ENCODE data around the gene ASIP. TPM values are rescaled to one million over a fixed set of nuclear protein-coding genes. Genes with fewer than 3 reads are reported as not detected.
"Not testable (repeated sequence)": the region's sequence is repeated elsewhere in the genome, so short reads cannot be mapped to it uniquely, and the experiment has no call there.

Gene ASIP
- total RNA-seq, result not detected in 2 replicates

- Histone ChIP-seq H3K4me3 (ENCODE audit: low read depth, low read length) (no peak within 1 kb of the TSS), H3K27me3 (ENCODE audit: control insufficient read depth, insufficient read depth, low read length) (peaks cover 4% of the 10 kb centered on the region), H3K36me3 (ENCODE audit: control insufficient read depth, insufficient read depth, low read length) (no peaks in the 10 kb centered on the region)
- DNase-seq (ENCODE audit: low read depth) (no peak), FAIRE-seq (no peak)
- no peak for TF ChIP-seq CTCF (IDR thresholded peaks at IDR 0.05; ENCODE audit: insufficient read depth, low read length, severe bottlenecking)
Measured at GRCh38 chr20:34240693-34241615, at the start of gene ASIP. TSS of gene ASIP (plus strand) at chr20:34241423. CDS start at chr20:34260375, 18,952 bp downstream.

GRCh38 chr20:34193051-34193450 is 48.2 kb upstream of the ASIP start:
- DNase-seq (ENCODE audit: low read depth) (no peak), FAIRE-seq (no peak)
- Histone ChIP-seq H3K36me3 (ENCODE audit: control insufficient read depth, insufficient read depth, low read length) (no peaks in the 10 kb centered on the region), H3K27me3 (ENCODE audit: control insufficient read depth, insufficient read depth, low read length) (peaks cover 5% of the 10 kb centered on the region), H3K4me3 (ENCODE audit: low read depth, low read length) (no peak overlapping the region)
- TF ChIP-seq CTCF (IDR thresholded peaks at IDR 0.05; ENCODE audit: insufficient read depth, low read length, severe bottlenecking), result no peak

GRCh38 chr20:34199183-34199582 is 42.0 kb upstream of the ASIP start:
- Histone ChIP-seq H3K27me3 (ENCODE audit: control insufficient read depth, insufficient read depth, low read length) (no peaks in the 10 kb centered on the region), H3K36me3 (ENCODE audit: control insufficient read depth, insufficient read depth, low read length) (no peaks in the 10 kb centered on the region), H3K4me3 (ENCODE audit: low read depth, low read length) (no peak overlapping the region)
- DNase-seq (ENCODE audit: low read depth) (no peak), FAIRE-seq (no peak)
- no peak for TF ChIP-seq CTCF (IDR thresholded peaks at IDR 0.05; ENCODE audit: insufficient read depth, low read length, severe bottlenecking)

- H3K4me3 ChIP-seq (ENCODE audit: low read depth, low read length), result no peak overlapping the region
- DNase-seq (ENCODE audit: low read depth) (no peak), FAIRE-seq (no peak)
- H3K36me3 ChIP-seq (ENCODE audit: control insufficient read depth, insufficient read depth, low read length), result no peaks in the 10 kb centered on the region
- no peak for TF ChIP-seq CTCF (IDR thresholded peaks at IDR 0.05; ENCODE audit: insufficient read depth, low read length, severe bottlenecking)
- no peaks in the 10 kb centered on the region for H3K27me3 ChIP-seq (ENCODE audit: control insufficient read depth, insufficient read depth, low read length)
Measured at GRCh38 chr20:34200023-34200422, 41.2 kb upstream of the ASIP start.

- TF ChIP-seq CTCF (IDR thresholded peaks at IDR 0.05; ENCODE audit: insufficient read depth, low read length, severe bottlenecking), result no peak
- DNase-seq (ENCODE audit: low read depth), result no peak
Measured at GRCh38 chr20:34201531-34201930, 39.7 kb upstream of the ASIP start.

GRCh38 chr20:34205172-34205880 is 35.9 kb upstream of the ASIP start:
- FAIRE-seq; H3K36me3 ChIP-seq (ENCODE audit: control insufficient read depth, insufficient read depth, low read length); H3K27me3 ChIP-seq (ENCODE audit: control insufficient read depth, insufficient read depth, low read length); H3K4me3 ChIP-seq (ENCODE audit: low read depth, low read length); DNase-seq (ENCODE audit: low read depth): not testable (repeated sequence)

More at GRCh38 chr20:34201531-34201930, 39.7 kb upstream of the ASIP start:
- H3K27me3 ChIP-seq (ENCODE audit: control insufficient read depth, insufficient read depth, low read length), result no peaks in the 10 kb centered on the region
- no peaks in the 10 kb centered on the region for H3K36me3 ChIP-seq (ENCODE audit: control insufficient read depth, insufficient read depth, low read length)
- FAIRE-seq, result no peak
- no peak overlapping the region for H3K4me3 ChIP-seq (ENCODE audit: low read depth, low read length)
